Activated CD8-positive, alpha-beta memory T cell treated with anti-CD3 and anti-CD28 coated beads for 36 hours (primary cell): Measurements from ENCODE around the gene TLX2. TPM values are rescaled to one million over a fixed set of nuclear protein-coding genes. Genes with fewer than 3 reads are reported as not detected.

Experiments used
- CTCF ChIA-PET: fragments of 350-600 bp; sonication (Branson Sonifier 250); formaldehyde crosslinking; loops from one replicate; lab custom pipeline; 2021; ENCODE audit warnings: antibody characterized with exemption; lab: Charles Lee
- POLR2A ChIA-PET: fragments of 350-600 bp; sonication (Branson Sonifier 250); formaldehyde crosslinking; loops from one replicate; lab custom pipeline; 2021; ENCODE audit warnings: antibody characterized with exemption; lab: Charles Lee
- total RNA-seq, 2 experiments: library from RNA; stranded (reverse); gene quantifications; one replicate each; pipeline ENCODE4 v1.2.3, GENCODE V29; 2021

The TLX2 gene
- total RNA-seq, 2 experiments from 2014 or later, result 0.25 TPM

DNA sequence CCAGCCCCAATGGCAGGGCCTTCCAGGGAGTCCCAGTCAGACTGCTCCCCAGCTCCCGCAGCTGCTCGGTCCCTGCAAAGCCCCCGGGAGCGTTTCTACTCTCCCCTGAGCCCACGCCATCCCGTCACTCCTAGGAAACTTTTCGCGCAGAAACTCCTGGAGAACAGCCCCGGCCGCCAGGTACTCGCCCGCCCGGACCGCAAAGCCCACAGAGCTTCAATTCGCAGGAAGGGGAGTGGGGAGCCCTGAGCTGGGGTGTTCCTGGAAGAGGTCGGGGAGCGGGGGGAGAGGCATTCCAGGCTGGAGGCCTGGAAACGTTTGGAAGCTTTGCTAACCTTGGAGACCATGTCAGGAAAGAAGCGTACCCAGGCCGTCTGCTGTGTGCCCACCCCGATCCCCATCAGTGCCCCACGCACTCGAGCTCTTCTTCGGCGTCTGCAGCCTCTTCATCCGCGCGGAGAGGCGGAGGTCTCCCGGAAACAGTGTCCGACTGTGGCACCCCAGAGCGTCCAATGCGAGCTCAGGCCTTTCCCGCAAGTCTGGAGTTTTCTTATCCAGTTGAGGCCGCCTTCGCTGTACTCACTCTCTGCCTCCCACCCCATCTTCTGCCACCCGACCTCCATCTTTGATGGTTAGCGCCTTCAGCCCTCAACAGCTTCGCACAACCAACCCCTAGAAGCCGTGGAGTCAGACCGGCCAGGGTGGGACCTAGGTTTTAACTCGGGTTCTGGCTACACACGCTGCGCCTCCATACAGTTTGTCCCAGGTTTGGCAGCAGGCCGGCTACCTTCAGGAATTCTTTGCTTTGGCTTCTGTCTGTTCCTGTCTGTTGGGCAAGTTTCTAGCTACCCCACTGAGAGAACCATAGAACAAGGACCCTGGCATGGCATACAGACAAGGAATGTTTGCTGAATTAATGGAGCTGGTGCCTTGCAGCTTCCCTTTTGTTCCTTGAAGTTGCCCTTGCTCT lies 10.5 kb upstream of the TLX2 start:
- CTCF ChIA-PET, result interaction anchor here (1.0 to 4.9 kb wide), 3 partner anchors 11 to 81 kb away, joined by 3 to 20 read pairs (median 4); partner anchors contain the start of genes CCDC142 and TTC31
- POLR2A ChIA-PET, result interaction anchor here (0.8 to 1.0 kb wide), 2 partner anchors 9 to 45 kb away, joined by 3 read pairs; partner anchors contain the start of gene WBP1

DNA sequence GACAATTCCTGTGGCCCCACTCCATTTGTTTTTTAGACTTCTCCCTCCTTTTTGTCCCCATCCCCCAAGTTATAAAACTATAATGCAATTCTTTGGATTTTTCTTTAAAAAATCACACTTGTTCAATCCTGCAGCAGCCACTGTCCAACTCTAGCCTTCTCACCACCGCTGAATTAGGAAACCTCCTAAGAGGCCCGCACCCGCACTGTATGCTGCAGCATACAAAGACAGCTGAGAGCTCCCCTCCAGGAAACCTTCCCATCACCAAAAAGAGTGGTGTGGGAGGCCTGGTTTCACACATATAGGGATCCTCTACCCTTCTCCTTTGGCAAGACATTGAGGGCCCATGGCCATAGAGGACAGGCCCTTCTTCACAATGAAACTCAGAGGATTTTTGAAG lies 9.7 kb upstream of the TLX2 start:
- ChIA-PET CTCF (interaction anchor here (1.0 to 4.9 kb wide), 2 partner anchors 12 to 22 kb away, joined by 3 to 20 read pairs; partner anchors contain the start of genes CCDC142 and TTC31), POLR2A (no interaction called here)

DNA sequence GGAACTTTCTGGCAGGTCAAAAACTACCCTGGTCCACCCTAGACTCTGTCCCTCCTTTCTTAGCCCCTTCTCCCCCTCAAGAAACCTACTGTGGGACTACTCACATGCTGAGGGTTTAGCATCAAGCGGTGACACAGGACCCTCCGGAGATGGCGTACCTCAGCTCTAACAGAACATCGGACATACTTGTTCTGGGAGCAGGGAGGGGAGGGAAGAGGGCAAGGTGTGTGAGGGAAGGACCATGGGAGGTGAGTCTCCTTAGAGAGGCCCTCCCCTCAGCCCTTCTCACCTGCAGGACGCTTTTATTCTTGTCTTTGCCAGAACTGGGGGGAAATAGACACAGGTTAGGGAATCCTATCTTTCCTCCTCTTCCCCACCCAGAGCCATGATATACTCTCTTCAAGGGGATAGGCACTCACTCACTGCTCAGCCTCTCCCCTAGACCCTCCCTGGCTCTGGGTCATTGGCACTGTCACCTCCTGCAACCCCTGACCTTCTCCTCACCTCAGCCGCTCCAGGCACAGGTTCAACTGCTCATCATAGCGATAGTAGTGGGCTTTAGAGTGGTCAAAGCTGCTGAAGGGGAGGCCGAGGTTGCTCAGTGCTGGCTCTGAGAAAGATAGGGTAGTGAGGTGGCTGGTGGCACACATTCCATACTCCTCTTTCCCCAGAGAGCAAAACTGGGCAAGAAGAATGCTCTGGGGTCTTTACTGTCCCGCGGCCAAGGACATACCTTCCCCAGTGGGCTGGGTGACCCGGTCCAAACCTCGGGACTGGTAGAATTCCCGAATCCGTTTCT lies 8.6 kb upstream of the TLX2 start:
- CTCF ChIA-PET, result interaction anchor here (1.1 to 4.9 kb wide), 3 partner anchors 23 to 78 kb away, joined by 3 to 20 read pairs (median 5); partner anchors contain the start of genes CCDC142 and TTC31
- POLR2A ChIA-PET, result no interaction called here

DNA sequence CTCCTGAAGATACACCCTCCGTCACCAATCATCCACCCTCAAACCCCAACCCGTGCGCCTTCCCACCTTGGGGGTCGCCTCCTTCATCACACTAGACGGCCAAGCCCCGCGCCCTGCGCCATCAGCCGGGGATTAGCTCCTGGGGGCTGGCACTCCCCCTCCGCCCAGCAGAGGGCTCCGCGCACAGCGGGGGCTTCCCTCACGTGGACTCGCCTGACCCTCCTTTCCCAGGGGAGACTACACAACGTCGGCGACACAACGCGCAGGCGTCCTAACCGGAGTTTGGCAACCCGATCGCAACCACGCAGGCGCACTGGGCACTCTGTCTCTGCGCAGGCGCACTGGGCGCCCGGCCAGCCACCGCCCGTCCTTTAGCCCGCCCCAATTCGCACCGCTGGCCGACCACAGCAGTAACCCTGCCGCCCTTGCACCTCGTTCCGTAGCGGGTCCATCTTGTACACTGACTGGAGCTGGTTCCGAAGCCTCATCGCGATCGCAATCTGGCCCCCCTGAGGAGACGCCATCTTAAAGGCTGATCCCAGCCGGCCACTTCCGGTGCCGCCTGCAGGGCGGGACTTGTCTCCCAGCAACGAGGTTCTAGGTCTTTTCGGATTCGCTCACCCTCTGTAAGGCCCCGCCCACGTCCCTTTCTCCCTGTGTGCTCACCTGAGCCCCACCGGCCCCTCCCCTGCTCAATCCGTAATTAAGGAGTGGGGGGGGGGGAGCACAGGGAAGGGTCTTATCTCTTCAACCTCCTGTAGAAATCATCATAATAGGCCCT lies 6.9 kb upstream of the TLX2 start, which contains the start of gene PCGF1:
PCGF1 (minus strand) TSS at position 551 of the 781 bp plus-strand sequence; CDS start at position 524, 27 bp downstream.
- CTCF ChIA-PET, result interaction anchor here (1.2 to 4.9 kb wide), 4 partner anchors 15 to 26 kb away, joined by 3 to 20 read pairs (median 5); partner anchors contain the start of genes CCDC142 and TTC31
- POLR2A ChIA-PET, result interaction anchor here (0.9 kb wide), 1 partner anchor 10 kb away, joined by 3 read pairs; no protein-coding TSS in a partner anchor

DNA sequence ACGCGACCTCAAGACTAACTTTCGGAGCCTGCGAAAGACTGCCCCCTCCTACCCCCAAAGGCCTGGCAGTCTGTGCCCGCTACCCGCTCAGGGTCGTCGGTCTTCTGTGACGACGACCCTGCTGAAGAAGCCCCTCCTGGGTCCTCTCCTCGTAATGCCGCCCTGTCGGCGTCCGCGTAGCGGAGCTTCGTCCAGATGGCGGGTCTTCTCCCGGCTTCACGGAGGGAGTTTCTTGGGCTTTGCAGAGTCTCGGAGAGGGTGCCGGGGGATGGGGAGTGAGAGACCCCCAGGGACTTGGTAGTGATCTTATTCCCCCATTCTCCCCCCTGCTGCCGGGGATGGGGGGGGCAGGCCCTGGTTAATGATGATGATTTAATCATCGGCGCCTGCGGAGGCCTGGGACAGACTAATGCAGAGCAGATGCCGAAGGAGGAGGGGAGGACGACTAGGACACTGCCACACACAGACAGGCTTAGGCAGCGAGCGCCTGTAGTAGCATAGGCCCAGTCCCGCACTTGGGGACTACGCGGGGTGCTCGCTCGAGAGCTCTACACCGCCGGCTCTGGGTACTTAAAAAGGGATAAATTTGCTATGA lies 6.2 kb upstream of the TLX2 start:
- CTCF ChIA-PET, result interaction anchor here (1.1 to 4.9 kb wide), 4 partner anchors 8 to 26 kb away, joined by 3 to 20 read pairs (median 5); partner anchors contain the start of genes CCDC142 and TTC31
- POLR2A ChIA-PET, result interaction anchor here (0.9 kb wide), 1 partner anchor 10 kb away, joined by 3 read pairs; no protein-coding TSS in a partner anchor

DNA sequence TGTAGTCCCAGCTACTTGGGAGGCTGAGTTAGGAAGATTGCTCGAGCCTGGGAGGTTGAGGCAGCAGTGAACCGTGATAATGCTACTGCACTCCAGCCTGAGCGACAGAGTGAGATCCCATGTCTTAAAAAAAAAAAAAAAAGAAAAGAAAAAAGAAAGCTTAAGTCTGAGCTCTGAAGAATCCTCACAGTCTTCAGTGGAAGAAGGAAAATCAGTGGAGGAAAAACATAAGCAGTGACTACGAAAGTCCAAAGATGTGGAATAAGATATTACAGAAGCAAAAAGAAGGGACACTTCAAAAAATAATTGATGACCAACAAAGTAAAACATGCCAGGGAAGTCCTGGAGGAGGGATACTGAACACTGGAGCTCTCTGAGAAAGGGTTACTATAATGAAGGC lies 4.0 kb upstream of the TLX2 start:
- POLR2A ChIA-PET, result interaction anchor here (0.6 kb wide), 1 partner anchor 47 kb away, joined by 3 read pairs; no protein-coding TSS in a partner anchor
- CTCF ChIA-PET, result interaction anchor here (0.6 to 1.1 kb wide), 4 partner anchors 8 to 128 kb away, joined by 3 read pairs; no protein-coding TSS in a partner anchor

DNA sequence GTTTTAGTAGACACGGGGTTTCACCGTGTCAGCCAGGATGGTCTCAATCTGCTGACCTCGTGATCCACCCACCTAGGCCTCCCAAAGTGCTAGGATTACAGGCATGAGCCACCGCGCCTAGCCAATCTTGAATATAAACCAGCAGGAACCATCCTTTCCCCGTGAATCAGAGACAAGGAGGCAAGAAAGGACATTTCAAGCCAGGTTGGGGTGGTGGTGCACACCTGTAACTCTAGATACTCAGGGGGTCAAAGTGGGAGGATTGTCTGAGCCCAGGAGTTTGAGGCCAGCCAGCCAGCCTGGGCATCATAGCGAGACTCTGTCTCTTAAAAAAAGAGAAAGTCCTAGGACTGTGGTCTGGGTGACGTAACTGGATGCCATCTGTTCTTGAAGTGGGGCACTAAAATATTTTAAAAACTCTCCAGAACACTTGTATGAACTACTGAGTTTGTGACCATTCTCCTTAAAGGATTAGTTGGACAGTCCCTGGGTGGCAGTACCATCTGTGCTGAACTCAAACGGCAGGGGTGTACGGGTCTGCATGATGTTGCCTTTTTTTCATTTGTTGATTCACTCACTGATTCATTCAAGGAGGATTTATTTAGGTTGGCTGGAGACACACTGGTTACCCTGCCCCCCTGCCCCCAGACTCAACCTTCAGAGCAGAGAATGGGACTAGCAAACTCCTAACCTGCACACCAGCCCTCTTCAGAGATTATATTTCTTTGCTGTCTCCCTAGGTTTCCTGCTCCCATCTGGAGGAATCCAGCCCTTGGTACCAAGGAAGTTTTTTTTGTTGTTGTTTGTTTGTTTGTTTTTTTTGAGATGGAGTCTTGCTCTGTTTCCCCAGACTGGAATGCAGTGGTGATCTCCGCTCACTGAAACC lies 2.9 kb upstream of the TLX2 start:
- POLR2A ChIA-PET, result no interaction called here
- CTCF ChIA-PET, result interaction anchor here (0.6 kb wide), 1 partner anchor 127 kb away, joined by 3 read pairs; no protein-coding TSS in a partner anchor

DNA sequence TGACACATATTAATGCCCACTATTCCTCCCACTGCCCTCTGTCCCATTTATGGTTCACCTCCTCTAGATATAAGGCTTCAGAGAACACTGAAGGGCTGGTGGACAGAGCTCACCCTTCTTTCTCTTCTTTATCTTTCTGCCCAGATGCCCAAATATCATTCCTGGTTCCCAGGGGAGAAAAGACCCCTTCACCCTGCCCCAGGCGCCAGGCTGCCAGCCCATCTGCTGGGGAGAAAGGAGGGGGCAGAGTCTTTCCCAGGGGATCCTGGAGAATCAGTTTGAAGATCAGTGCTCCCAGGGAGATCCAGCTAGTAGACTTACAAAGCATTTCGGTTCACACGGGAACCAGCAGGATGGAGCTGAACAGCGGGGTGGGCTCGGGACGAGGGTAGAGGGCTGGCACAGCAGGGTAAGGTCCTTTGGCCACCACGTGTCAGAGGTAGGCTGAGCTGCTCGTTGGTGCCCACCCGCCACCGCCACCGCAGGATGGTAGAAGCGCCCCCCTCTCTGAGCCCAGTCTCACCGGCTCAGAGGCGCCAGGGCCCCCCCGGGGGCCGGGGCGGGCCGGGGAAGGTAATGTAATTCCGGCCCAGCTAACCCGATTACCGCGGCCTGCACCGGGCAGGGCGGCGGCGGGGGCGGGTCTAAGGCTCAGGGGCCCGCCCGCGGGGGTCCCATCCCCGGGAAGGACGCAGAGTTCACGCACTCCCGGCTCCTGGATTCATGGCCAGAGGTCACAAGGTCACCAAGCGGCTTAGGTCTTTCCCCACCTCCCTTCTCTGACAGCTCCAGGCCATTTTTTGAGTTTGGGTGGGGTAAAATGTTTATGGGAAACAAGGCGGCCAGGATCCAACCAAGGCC lies 1.3 kb upstream of the TLX2 start:
- POLR2A ChIA-PET, result interaction anchor here (0.5 to 1.3 kb wide), 3 partner anchors 9 to 204 kb away, joined by 3 read pairs; no protein-coding TSS in a partner anchor
- CTCF ChIA-PET, result no interaction called here

DNA sequence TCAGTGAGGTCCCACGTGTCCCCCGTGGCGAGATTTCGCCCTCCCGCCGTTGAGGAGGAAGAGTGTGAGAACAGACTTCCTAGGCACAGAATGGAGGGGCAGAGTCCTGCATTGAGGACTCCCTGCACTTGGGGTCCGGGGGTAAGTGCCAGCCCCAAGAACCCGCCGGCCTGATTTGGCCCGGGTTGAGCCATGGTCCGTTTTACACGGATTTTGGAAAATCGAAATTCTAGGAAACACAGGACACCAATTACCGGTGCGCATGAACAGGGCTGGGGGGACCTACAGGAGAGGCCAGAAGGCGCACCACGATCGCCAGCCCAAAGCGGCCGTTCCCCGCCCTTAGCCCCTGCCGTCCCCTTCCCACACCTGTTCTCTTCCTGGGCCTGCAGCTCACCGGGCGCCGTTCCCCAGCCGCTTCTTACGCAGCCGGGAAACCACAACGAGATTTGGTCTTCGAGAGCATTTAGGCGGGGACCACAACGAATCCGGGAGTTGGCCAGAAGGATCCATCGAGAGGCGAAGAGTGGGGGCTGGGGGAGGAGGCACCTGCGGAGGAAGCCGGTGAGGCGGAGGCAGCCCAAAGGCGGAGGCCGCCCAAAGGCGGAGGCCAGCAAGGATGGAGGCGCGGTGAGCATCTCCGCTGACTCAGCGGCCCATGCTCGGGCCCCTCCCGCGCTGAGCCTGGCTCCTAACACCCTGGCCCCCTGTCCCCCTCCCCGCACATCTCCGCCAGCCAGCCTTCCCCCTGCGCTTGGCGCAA lies 464 bp upstream of the TLX2 start:
- POLR2A ChIA-PET, result interaction anchor here (1.1 to 1.4 kb wide), 3 partner anchors 10 to 16 kb away, joined by 3 to 5 read pairs (median 3); partner anchors contain the start of genes AUP1 and HTRA2

DNA sequence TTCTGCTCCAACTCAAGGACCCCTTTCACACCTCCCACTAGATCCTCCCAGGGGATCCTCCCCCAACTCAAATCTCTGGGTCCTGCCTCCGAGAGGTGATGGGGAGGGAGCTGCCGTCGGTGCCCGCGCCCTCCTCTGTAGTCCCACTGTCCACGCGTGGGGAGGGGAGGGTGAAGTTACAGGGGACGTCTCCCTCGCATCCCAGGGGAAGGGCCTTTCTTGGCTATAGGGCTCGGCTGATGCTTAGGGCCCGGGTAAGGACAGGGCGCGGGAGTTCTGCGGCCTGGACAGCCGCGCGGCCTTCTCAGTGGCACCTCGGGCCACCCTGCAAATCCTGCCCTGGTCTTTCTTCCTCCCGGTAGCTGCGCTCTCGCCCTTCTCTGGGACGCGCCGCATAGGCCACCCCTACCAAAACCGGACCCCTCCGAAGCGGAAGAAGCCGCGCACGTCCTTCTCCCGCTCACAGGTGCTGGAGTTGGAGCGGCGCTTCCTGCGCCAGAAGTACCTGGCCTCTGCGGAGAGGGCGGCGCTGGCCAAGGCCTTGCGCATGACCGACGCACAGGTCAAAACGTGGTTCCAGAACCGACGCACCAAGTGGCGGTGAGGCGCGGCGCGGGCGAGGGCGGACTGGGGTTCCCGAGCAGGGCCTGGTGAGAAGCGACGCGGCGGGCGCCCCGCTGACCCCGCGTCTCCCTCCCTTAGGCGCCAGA lies 1.2 kb downstream of the TLX2 start:
- POLR2A ChIA-PET, result interaction anchor here (0.6 to 1.4 kb wide), 3 partner anchors 14 to 28 kb away, joined by 3 to 8 read pairs (median 5); partner anchors contain the start of genes AUP1 and HTRA2
- CTCF ChIA-PET, result interaction anchor here (1.3 kb wide), 1 partner anchor 8 kb away, joined by 3 read pairs; no protein-coding TSS in a partner anchor

More for the DNA sequence above, 464 bp upstream of the TLX2 start:
- CTCF ChIA-PET, result interaction anchor here (1.3 kb wide), 1 partner anchor 9 kb away, joined by 3 read pairs; no protein-coding TSS in a partner anchor

DNA sequence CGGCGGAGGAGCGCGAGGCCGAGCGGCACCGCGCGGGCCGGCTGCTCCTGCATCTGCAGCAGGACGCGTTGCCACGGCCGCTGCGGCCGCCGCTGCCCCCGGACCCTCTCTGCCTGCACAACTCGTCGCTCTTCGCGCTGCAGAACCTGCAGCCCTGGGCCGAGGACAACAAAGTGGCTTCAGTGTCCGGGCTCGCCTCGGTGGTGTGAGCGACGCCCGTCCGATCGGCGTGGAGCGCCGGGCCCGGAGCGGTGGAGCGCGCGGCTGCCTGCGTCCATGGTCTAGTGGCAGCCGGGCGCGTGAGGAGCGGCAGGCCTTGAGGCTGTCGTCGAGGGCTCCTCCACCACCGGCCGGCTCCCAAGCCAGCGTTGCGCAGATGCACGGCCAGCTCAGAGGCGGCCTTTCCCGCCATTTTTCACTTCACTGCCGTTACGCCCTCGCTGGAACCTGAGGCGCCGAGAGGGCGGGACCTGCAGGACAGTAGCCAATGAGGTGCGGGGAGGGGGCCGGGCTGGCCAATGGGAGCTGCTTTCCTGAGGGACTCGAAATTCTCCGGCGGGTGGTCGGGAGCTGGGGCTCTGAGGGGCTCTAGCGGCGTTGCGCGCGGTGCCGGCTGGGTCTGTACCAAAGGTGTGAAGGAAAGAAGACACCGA lies 1.9 kb downstream of the TLX2 start:
- ChIA-PET CTCF (no interaction called here), POLR2A (interaction anchor here (1.0 to 1.4 kb wide), 2 partner anchors 15 to 17 kb away, joined by 3 to 8 read pairs; partner anchors contain the start of gene LBX2)

DNA sequence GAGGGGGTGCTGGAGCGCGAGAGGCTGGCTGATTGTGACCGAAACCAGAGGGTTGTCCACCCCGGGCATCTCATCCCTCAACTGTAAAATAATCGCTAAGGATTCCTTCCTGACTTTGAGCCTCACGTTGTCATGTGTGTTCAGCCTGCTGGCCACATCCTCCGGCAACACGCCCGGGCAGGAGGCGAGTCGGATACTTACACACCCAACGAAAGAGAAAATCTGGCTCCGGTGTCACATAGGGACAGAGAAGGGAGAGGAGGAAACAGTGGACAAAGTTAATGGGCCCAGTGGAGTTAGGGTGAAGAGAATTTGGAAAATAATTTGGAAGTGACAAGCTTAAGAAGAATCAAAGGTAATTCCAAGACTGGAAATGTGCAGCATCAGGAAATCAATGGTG lies 2.4 kb downstream of the TLX2 start:
- CTCF ChIA-PET, result interaction anchor here (0.6 kb wide), 1 partner anchor 15 kb away, joined by 3 read pairs; no protein-coding TSS in a partner anchor
- POLR2A ChIA-PET, result interaction anchor here (1.0 kb wide), 1 partner anchor 17 kb away, joined by 3 read pairs; the partner anchor contains the start of gene LBX2

DNA sequence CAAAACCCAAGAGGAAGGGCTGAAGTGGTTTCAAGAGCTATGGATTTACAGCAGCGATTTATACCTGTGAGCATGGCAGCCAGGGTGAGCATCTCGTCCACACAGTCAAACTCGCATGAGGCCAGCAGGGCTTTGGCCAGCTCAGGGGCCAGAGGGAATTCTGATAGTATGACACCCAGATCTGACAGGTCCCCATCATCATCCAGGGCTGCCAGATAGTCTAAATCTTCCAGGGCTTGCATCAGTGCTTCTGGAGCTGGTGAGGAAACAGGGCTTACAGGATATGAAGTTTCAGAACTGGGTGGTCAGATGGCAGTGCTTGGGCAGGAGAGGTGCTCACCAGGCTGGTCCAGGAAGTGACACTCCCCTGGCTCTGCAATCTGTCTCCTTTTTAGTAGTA lies 8.3 kb downstream of the TLX2 start:
- ChIA-PET POLR2A (no interaction called here), CTCF (interaction anchor here (0.9 to 1.5 kb wide), 5 partner anchors 8 to 40 kb away, joined by 3 read pairs; partner anchors contain the start of genes CCDC142, PCGF1, TLX2 and TTC31)
